Measurements from ENCODE around the gene ROBO1. TPM values are rescaled to one million over a fixed set of nuclear protein-coding genes. Genes with fewer than 3 reads are reported as not detected.
A peak's percentile ranks its signal among the peaks of the same experiment; 100 is the strongest.

The ROBO1 gene
- total RNA-seq, 1 donor from 2014 or later, result 19.4 TPM

DNA sequence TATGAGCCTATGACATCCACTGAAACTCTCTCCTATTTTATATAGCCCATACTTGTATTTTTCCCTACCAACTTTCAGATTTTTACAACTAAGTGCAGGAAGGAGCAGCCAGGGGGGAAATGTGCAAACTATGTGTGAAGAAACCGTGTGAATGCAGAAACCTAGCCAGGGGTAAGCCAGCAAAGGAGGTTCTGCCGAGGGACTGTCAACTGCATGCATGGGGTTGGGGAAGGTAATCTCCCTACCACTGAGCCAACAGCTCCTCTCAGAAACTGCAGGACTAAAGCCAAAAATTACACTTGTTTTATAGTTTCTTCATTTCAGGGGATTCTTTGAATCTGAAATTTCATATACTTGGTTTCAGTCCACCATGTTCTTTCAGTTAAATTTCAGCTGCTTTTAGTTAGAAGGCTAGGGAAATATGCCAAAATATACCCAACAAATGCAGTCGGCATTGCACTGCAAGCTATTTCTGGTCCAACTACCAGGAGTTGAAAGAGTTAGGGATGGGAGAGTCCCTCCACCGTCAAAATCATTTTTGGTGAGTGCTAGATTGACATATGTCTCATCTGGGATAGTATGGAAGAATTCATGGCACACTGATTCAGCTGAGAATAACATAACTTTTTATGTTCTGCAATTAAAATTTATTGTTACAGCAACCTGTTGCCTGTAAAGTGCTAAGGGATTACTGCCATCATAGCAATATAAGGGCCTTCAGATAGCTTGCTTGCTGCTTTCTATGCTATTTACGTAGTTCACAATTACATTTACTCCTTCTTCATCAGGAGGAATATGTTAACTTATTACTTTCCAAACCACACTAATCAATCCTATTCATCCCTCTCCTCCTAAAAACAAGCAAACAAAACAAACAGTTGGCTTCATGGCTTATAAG lies 904.2 kb downstream of the ROBO1 start:
- TF ChIP-seq, protein P1, sequence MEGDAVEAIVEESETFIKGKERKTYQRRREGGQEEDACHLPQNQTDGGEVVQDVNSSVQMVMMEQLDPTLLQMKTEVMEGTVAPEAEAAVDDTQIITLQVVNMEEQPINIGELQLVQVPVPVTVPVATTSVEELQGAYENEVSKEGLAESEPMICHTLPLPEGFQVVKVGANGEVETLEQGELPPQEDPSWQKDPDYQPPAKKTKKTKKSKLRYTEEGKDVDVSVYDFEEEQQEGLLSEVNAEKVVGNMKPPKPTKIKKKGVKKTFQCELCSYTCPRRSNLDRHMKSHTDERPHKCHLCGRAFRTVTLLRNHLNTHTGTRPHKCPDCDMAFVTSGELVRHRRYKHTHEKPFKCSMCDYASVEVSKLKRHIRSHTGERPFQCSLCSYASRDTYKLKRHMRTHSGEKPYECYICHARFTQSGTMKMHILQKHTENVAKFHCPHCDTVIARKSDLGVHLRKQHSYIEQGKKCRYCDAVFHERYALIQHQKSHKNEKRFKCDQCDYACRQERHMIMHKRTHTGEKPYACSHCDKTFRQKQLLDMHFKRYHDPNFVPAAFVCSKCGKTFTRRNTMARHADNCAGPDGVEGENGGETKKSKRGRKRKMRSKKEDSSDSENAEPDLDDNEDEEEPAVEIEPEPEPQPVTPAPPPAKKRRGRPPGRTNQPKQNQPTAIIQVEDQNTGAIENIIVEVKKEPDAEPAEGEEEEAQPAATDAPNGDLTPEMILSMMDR (conservative IDR thresholded peaks at IDR 0.05; ENCODE audit: low read depth, low read length), result no peak
- no peak for DNase-seq (ENCODE audit: low read depth)
- no peak overlapping the region for H3K4me3 ChIP-seq (ENCODE audit: low read depth, low read length)

DNA sequence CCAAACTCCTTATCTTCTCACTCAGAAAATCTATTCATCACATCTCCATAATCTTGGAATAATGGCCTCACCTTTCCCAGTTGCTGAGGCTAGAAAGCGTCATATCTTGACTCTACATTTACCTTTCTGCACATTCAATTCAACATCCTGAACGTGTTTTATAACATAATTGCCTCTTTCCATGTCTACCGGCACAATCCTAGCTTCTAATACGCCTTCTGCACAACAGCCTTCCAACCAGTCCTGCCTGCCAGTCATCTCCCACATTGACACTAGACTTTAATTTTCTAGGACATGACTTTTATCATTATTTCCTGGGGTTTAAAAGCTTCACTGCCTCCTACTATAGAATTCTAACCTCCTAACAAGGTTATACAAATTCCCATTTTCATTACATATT lies 906.6 kb downstream of the ROBO1 start:
- no peak for DNase-seq (ENCODE audit: low read depth)
- TF ChIP-seq, protein P1 (conservative IDR thresholded peaks at IDR 0.05; ENCODE audit: low read depth, low read length), result no peak
- no peak overlapping the region for H3K4me3 ChIP-seq (ENCODE audit: low read depth, low read length)

DNA sequence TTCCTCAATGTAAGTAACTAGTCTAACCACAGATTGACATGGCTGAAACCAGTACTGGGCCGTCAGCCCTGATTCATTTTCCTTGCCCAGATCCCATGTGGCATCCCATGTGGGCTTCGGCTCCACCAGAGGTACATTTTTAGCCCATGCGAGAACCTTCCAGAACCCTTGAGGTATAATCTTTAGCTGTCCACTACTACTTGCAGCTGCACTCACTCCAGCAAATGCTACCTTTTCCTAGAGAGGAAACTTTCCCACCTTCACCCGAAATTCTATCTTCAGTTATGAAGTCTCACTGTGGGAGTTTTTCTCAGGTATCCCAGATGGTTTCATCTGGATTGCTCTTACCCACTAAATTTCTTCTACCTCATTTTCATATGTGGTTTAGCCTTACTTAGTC lies 907.2 kb downstream of the ROBO1 start:
- TF ChIP-seq, protein P1 (conservative IDR thresholded peaks at IDR 0.05; ENCODE audit: low read depth, low read length), result no peak
- no peak for DNase-seq (ENCODE audit: low read depth)
- no peak overlapping the region for H3K4me3 ChIP-seq (ENCODE audit: low read depth, low read length)

DNA sequence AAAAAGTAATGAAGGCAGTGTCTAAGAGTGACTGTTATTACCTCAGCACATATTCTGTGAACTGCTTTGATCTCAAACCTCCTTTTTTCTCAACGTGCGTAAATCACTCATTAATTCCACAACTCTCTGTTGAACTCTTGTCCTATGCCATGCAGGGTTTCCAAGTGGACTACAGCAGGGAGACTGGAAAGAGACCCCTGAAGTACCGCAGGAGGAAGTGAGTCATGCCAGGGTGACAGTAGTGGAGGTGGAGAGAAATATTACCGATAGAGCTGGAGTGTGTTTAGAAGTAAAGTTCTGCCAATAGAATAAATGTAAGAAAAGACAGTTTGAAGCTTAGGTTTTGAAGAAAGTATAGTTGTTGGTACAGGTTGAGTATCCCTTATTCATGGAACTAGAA lies 908.9 kb downstream of the ROBO1 start:
- no peak overlapping the region for H3K4me3 ChIP-seq (ENCODE audit: low read depth, low read length)
- TF ChIP-seq, protein P1 (conservative IDR thresholded peaks at IDR 0.05; ENCODE audit: low read depth, low read length), result no peak
- no peak for DNase-seq (ENCODE audit: low read depth)

DNA sequence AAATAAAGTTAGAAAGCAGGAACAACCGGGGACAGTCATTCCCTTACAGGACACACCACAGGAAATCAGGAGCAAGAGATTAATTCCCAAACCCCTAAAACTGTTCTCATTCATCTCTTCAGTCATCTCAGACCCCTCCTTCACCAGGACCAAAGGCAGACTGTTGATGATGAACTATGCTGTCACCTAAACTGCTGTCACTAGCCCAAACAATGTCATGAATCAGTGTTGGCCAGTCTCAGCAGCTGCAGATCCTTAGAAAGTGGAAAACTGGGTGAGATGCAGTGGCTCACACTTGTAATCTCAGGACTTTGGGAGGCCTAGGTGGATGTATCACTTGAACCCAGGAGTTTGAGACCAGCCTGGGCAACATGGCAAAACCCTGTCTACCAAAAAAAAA lies 909.6 kb downstream of the ROBO1 start:
- no peak for DNase-seq (ENCODE audit: low read depth)
- no peak overlapping the region for H3K4me3 ChIP-seq (ENCODE audit: low read depth, low read length)
- TF ChIP-seq, protein P1 (conservative IDR thresholded peaks at IDR 0.05; ENCODE audit: low read depth, low read length), result no peak

DNA sequence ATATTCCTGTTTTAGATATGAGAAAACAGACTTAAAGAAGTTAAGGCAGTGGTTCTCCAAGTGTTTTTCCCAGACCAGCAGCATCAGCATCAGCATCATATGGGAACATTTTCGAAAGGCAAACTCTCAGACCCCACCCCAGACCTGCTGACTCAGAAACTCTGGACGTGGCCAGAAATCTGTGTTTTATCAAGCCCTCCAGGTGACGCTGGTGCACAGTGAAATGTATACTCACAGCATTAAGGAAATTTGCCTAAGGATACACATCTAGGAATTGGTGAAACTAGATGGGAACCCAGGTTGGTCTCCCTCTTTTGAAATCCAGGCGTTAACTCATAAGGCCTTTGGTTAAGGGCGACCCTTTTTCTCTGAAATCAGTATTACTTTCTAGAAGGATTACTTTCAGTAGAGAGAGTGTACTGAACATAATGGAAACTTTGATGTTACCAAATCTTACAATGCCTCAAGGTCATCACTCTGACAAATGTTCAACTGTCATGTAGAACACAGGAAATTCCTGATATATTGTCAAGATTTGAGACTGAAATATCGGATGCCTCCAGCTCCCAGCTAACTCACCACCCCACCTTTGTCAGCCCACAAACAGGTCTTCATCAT lies 910.2 kb downstream of the ROBO1 start:
- no peak for DNase-seq (ENCODE audit: low read depth)
- TF ChIP-seq, protein P1 (conservative IDR thresholded peaks at IDR 0.05; ENCODE audit: low read depth, low read length), result peak; percentile 27
- H3K4me3 ChIP-seq (ENCODE audit: low read depth, low read length), result no peak overlapping the region

Measured in epithelial cell of proximal tubule (primary cell).